OCI-LY3 (cell line): ENCODE data around the gene BICRA.

Experiments
- CTCF ChIP-seq: fragments of 200-600, 300-600 bp; sonication (generic); IDR thresholded peaks from 2 replicates; pipeline ENCODE4 v1.5.1; 2014; ENCODE audit warnings: antibody characterized with exemption, low read length, low read depth
- EZH2phosphoT487 ChIP-seq: fragments of 200-600 bp; shearing (Covaris generic); IDR thresholded peaks from 2 replicates; pipeline ENCODE4 v1.6.1; 2018; ENCODE audit warnings: antibody characterized with exemption, mixed run types, low read depth

GRCh38 chr19:47661161-47661560 lies 52.2 kb downstream of the BICRA start:
- no peak for TF ChIP-seq CTCF
- no peak for TF ChIP-seq EZH2phosphoT487
